Ovary (tissue), 3 donors: ENCODE results near the gene TBX18.

Experiments
- CTCF ChIP-seq, 3 donors: fragments of 450-650 bp in 2 of 3; fragments of 200-600 bp in 1 of 3; IDR thresholded peaks; one replicate each; pipeline versions ENCODE4 v1.5.1 to v1.8.0; 2016 to 2022; ENCODE audit warnings: antibody characterized with exemption in 3 of 3, mild to moderate bottlenecking in 1 of 3
- EP300 ChIP-seq: sonication (generic); formaldehyde crosslinking; IDR thresholded peaks from one replicate; pipeline ENCODE4 v1.6.1; 2017; ENCODE audit warnings: antibody characterized with exemption
- donor health status: DM: no; HTN: no; CAD: no.

GRCh38 chr6:84770521-84770920 lies 6.1 kb upstream of the TBX18 start:
- no peak for TF ChIP-seq CTCF (IDR thresholded peaks at IDR 0.05)
- no peak for TF ChIP-seq EP300
